Measurements from ENCODE around the gene HNRNPC.
"Not testable (repeated sequence)": the region's sequence is repeated elsewhere in the genome, so short reads cannot be mapped to it uniquely, and the experiment has no call there.

DNA sequence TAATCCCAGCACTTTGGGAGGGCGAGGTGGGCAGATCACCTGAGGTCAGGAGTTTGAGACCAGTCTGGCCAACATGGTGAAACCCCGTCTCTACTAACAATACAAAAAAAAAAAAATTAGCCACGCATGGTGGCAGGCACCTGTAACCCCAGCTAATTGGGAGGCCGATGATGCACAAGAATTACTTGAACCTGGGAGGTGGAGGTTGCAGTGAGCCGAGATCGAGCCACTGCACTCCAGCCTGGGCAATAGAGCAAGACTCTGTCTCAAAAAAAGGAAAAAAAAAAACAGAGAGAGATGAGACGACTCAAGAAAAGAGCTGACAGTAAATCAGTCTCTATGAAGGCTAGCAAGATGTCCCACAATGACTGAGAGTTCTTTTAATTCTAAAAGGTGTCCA lies 44.1 kb downstream of the HNRNPC start:
- TF ChIP-seq, protein P1, sequence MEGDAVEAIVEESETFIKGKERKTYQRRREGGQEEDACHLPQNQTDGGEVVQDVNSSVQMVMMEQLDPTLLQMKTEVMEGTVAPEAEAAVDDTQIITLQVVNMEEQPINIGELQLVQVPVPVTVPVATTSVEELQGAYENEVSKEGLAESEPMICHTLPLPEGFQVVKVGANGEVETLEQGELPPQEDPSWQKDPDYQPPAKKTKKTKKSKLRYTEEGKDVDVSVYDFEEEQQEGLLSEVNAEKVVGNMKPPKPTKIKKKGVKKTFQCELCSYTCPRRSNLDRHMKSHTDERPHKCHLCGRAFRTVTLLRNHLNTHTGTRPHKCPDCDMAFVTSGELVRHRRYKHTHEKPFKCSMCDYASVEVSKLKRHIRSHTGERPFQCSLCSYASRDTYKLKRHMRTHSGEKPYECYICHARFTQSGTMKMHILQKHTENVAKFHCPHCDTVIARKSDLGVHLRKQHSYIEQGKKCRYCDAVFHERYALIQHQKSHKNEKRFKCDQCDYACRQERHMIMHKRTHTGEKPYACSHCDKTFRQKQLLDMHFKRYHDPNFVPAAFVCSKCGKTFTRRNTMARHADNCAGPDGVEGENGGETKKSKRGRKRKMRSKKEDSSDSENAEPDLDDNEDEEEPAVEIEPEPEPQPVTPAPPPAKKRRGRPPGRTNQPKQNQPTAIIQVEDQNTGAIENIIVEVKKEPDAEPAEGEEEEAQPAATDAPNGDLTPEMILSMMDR (IDR thresholded peaks at IDR 0.05): not testable (repeated sequence)
- not testable (repeated sequence) for TF ChIP-seq POLR2A (IDR thresholded peaks at IDR 0.05)

All from thyroid gland (tissue), 4 donors.